Uterus (tissue), 4 donors: Measurements from ENCODE around the gene RAB8A. TPM values are rescaled to one million over a fixed set of nuclear protein-coding genes. Genes with fewer than 3 reads are reported as not detected.

Experiments
- DNase-seq, 2 donors: peaks; one replicate each; pipeline ENCODE4 v3.0.0-alpha.2; 2019 to 2020
- H3K27ac ChIP-seq, 2 donors: fragments of 200-600 bp; sonication (generic); 1 replicate in 1 of 2; 2 replicates in 1 of 2; pipeline ENCODE4 v1.5.1; 2016 to 2018
- H3K27me3 ChIP-seq, 2 donors: fragments of 200-600 bp; sonication (generic); one replicate each; pipeline ENCODE4 v1.5.1; 2018 to 2019; ENCODE audit warnings: control low read depth in 1 of 2
- H3K36me3 ChIP-seq, 2 donors: fragments of 200-600 bp; sonication (generic); one replicate each; pipeline ENCODE4 v1.5.1; 2019; ENCODE audit warnings: control low read depth in 1 of 2
- H3K4me1 ChIP-seq, 2 donors: fragments of 200-600 bp; sonication (generic); one replicate each; pipeline ENCODE4 v1.5.1; 2018 to 2019; ENCODE audit warnings: control low read depth in 1 of 2
- H3K4me3 ChIP-seq, 2 donors: fragments of 200-600 bp; sonication (generic); 1 replicate in 1 of 2; 2 replicates in 1 of 2; pipeline ENCODE4 v1.5.1; 2018 to 2019; ENCODE audit warnings: mild to moderate bottlenecking in 1 of 2
- H3K9me3 ChIP-seq, 2 donors: fragments of 200-600 bp; sonication (generic); one replicate each; pipeline ENCODE4 v1.5.1; 2019; ENCODE audit warnings: control low read depth in 1 of 2
- POLR2A ChIP-seq, 2 donors: fragments of 450-650 bp; IDR thresholded peaks; one replicate each; pipeline ENCODE4 v1.6.1; 2016; ENCODE audit warnings: antibody characterized with exemption in 2 of 2, mild to moderate bottlenecking in 1 of 2, moderate library complexity in 1 of 2
- intact Hi-C: fragments of 100-400 bp; cut with DNase I; formaldehyde crosslinking; loops from one replicate; pipeline ENCODE4 v1.15.1; 2023; ENCODE audit warnings: low total_unique reads
- total RNA-seq, 4 donors: library from RNA; depleted of rRNA in 3 of 4; stranded (reverse); fragments of >200 nt in 3 of 4; gene quantifications; one replicate each; pipeline versions ENCODE4 v1.1.0 to v1.2.4, GENCODE V29; 2014 to 2023
- TF ChIP-seq, protein P1 (sequence below), 4 experiments: fragments of 200-600 bp in 2 of 4; fragments of 450-650 bp in 2 of 4; sonication (generic) in 2 of 4; IDR thresholded peaks; one replicate each; pipeline ENCODE4 v1.5.1; 2016 to 2019; ENCODE audit warnings: antibody characterized with exemption in 4 of 4, mild to moderate bottlenecking in 2 of 4, moderate library complexity in 1 of 4
- donor health status: DM: yes; HTN: yes; CAD: no.

The RAB8A gene
- total RNA-seq, 4 donors from 2014 or later = 13.3 to 67.4 (median 40.7) TPM

GRCh38 chr19:16155128-16155527 lies 43.4 kb downstream of the RAB8A start:
- Histone ChIP-seq H3K27ac (no peak overlapping the region), H3K4me3 (no peak overlapping the region), H3K36me3 (no peaks in the 10 kb centered on the region), H3K4me1 (no peaks in the 10 kb centered on the region), H3K27me3 (no peaks in the 10 kb centered on the region), H3K9me3 (no peaks in the 10 kb centered on the region)
- TF ChIP-seq, protein P1, sequence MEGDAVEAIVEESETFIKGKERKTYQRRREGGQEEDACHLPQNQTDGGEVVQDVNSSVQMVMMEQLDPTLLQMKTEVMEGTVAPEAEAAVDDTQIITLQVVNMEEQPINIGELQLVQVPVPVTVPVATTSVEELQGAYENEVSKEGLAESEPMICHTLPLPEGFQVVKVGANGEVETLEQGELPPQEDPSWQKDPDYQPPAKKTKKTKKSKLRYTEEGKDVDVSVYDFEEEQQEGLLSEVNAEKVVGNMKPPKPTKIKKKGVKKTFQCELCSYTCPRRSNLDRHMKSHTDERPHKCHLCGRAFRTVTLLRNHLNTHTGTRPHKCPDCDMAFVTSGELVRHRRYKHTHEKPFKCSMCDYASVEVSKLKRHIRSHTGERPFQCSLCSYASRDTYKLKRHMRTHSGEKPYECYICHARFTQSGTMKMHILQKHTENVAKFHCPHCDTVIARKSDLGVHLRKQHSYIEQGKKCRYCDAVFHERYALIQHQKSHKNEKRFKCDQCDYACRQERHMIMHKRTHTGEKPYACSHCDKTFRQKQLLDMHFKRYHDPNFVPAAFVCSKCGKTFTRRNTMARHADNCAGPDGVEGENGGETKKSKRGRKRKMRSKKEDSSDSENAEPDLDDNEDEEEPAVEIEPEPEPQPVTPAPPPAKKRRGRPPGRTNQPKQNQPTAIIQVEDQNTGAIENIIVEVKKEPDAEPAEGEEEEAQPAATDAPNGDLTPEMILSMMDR (IDR thresholded peaks at IDR 0.05) = no peak
- TF ChIP-seq POLR2A (IDR thresholded peaks at IDR 0.05) = no peak
- intact Hi-C loops = no loop called here
- DNase-seq = no peak

GRCh38 chr19:16156904-16157303 lies 45.2 kb downstream of the RAB8A start:
- Histone ChIP-seq H3K4me1 (no peaks in the 10 kb centered on the region), H3K27me3 (no peaks in the 10 kb centered on the region), H3K27ac (no peak overlapping the region), H3K4me3 (no peak overlapping the region), H3K9me3 (no peaks in the 10 kb centered on the region), H3K36me3 (no peaks in the 10 kb centered on the region)
- DNase-seq = no peak
- intact Hi-C loops = no loop called here
- TF ChIP-seq, protein P1 (IDR thresholded peaks at IDR 0.05) = no peak
- no peak for TF ChIP-seq POLR2A (IDR thresholded peaks at IDR 0.05)

DNA sequence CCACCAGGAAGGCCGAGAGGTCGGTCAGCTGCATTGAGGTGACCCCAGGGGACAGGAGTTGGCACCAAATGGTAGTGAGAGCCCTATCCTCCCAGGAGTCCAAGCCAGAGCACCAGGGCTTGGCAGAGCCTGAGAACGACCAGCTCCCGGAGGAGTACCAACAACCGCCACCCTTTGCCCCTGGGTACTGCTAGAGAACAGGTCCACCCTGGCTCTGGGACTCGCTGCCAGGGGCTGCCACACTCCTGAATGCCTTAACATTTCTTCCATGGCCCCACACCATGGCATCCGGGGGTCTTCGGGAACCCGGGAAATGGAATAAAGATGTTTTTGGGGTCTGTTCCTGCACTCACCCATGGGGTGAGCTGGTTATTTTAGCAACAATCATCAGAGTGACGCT lies 45.9 kb downstream of the RAB8A start:
- Histone ChIP-seq H3K27me3 (no peaks in the 10 kb centered on the region), H3K36me3 (no peaks in the 10 kb centered on the region), H3K4me3 (no peak overlapping the region), H3K27ac (no peak overlapping the region), H3K4me1 (no peaks in the 10 kb centered on the region), H3K9me3 (no peaks in the 10 kb centered on the region)
- intact Hi-C loops = no loop called here
- no peak for DNase-seq
- TF ChIP-seq, protein P1 (IDR thresholded peaks at IDR 0.05) = no peak
- TF ChIP-seq POLR2A (IDR thresholded peaks at IDR 0.05) = no peak

DNA sequence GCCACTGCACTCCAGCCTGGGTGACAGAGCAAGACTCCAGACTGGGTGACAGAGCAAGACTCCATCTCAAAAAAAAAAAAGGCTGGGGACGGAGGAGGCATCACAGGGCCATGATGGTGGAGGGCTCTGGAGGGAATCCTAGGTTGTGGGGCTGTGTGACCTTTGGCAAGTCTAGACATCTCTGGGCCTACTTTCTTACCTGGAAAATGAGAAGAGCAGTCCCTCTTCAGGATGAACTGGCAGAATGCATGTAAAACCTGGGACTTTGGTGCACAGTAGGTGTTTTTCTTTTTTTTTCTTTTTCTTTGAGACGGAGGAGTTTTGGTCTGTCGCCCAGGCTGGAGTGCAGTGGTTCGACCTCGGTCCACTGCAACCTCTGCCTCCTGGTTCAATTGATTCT lies 48.0 kb downstream of the RAB8A start:
- intact Hi-C loops = no loop called here
- TF ChIP-seq, protein P1 (IDR thresholded peaks at IDR 0.05) = no peak
- TF ChIP-seq POLR2A (IDR thresholded peaks at IDR 0.05) = no peak

GRCh38 chr19:16160445-16160942 lies 48.8 kb downstream of the RAB8A start:
- intact Hi-C loops = no loop called here
- DNase-seq = no peak
- no peak overlapping the region for H3K27ac ChIP-seq
- no peaks in the 10 kb centered on the region for H3K36me3 ChIP-seq
- TF ChIP-seq, protein P1 (IDR thresholded peaks at IDR 0.05) = no peak
- TF ChIP-seq POLR2A (IDR thresholded peaks at IDR 0.05) = no peak
- no peaks in the 10 kb centered on the region for H3K4me1 ChIP-seq
- H3K9me3 ChIP-seq = no peaks in the 10 kb centered on the region
- no peak overlapping the region for H3K4me3 ChIP-seq
- no peaks in the 10 kb centered on the region for H3K27me3 ChIP-seq

More for the DNA sequence above, 48.0 kb downstream of the RAB8A start:
- Histone ChIP-seq H3K4me1 (no peaks in the 10 kb centered on the region), H3K36me3 (no peaks in the 10 kb centered on the region), H3K9me3 (no peaks in the 10 kb centered on the region), H3K27me3 (no peaks in the 10 kb centered on the region), H3K4me3 (no peak overlapping the region), H3K27ac (no peak overlapping the region)
- DNase-seq = no peak
